GM18861 (cell line): Measurements from ENCODE around the gene CBLL2.
"Not testable (repeated sequence)": the region's sequence is repeated elsewhere in the genome, so short reads cannot be mapped to it uniquely, and the experiment has no call there.

Source experiments
- ATAC-seq: cut with Tn5 transposase; IDR thresholded peaks from one replicate; pipeline ENCODE4 v1.9.1; 2021; ENCODE audit not compliant: unreplicated experiment

CBLL2 gene, protein sequence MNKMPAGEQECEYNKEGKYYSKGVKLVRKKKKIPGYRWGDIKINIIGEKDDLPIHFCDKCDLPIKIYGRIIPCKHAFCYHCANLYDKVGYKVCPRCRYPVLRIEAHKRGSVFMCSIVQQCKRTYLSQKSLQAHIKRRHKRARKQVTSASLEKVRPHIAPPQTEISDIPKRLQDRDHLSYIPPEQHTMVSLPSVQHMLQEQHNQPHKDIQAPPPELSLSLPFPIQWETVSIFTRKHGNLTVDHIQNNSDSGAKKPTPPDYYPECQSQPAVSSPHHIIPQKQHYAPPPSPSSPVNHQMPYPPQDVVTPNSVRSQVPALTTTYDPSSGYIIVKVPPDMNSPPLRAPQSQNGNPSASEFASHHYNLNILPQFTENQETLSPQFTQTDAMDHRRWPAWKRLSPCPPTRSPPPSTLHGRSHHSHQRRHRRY

GRCh38 chrX:22272613-22273012, at the start of gene CBLL2:
TSS of gene CBLL2 (plus strand) at chrX:22272913. CDS start at chrX:22272992, 79 bp downstream.
- ATAC-seq, result no peak

DNA sequence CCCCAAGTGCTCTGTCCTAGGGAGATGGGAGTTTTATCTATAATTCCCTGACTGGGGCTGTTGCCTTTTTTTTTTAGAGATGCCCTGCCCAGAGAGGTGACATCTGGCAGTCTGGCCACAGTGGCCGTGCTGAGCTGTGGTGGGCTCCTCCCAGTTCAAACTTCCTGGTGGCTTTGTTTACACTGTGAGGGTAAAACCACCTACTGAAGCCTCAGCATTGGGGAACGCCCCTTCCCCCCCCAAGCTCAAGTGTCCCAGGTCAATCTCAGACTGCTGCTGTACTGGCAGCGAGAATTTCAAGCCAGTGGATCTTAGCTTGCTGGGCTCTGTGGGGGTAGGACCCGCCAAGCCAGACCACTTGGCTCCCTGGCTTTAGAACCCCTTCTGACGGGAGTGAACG, 38.3 kb upstream of the CBLL2 start:
- no peak for ATAC-seq

DNA sequence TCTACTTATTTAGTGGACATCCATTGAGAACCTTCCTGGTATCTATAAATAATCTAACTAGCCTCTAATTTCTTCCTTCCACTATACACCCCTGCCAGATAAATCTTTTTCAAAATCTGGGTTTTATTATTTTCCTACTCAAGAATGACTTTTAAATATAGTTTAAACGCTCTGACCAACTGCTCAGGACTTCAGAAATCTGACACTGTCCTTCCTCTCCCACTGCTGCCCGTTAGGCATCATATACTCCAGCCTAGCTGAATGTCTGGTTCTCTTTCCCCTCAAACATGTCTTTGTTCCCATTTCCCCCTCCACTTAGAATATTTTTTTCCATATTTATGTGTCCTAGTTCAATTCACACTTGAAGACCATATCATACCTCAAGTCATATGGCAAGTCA, 35.2 kb upstream of the CBLL2 start:
- no peak for ATAC-seq

DNA sequence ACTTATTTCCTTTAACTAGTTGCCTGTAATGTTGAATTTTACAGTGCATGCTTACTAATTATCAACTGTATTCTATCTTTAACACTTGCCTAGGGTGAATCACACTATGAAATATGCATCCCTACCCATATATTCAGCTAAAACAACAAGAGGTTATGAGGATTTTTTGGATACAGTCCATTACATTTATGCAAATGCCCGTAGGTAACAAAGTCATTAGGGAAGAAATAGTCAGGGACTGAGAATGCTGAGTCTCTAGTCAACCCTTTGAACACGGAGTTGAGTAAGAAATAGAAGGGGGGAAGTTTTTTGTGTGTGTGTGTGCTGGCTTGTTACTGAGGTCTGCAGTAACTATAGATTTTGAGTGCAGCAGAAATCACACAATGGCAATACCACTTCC, 26.1 kb upstream of the CBLL2 start:
- ATAC-seq, result no peak

GRCh38 chrX:22247169-22247568, 25.5 kb upstream of the CBLL2 start:
- no peak for ATAC-seq

GRCh38 chrX:22248401-22248800, 24.3 kb upstream of the CBLL2 start:
- no peak for ATAC-seq

- no peak for ATAC-seq
Measured at GRCh38 chrX:22249371-22249770, 23.3 kb upstream of the CBLL2 start.

DNA sequence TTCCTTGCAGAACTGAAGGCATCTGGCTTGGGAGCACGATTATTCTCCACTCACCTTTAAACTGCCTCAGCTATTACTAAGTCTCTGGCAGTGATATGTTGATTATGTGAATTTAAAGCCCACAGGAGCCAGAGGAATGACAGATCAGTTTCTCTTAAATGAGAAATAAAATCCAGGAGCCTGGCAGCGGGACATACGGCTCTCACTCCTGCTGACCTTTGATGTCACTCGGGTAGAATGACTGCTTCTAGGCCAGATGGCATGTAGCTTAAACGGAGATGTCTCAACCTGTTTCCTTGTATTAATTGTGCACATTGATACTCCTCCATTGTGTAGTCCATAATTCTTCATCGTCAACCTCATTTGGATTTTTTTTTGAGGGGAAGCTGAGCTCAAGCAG, 4.0 kb upstream of the CBLL2 start:
- no peak for ATAC-seq

DNA sequence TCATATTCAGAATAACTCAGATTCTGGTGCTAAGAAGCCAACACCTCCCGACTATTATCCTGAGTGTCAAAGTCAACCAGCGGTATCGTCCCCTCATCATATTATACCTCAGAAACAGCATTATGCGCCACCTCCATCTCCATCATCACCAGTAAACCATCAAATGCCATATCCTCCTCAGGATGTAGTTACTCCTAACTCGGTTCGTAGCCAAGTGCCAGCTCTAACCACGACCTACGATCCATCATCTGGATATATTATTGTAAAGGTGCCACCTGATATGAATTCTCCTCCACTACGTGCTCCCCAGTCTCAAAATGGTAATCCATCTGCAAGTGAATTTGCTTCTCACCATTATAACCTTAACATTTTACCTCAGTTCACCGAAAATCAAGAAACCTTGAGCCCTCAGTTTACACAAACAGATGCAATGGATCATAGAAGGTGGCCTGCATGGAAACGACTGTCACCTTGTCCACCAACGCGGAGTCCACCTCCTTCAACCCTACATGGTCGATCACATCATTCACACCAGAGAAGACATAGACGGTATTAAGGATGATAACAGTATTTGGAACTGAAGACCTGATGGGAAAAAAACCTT, 1.1 kb downstream of the CBLL2 start:
- ATAC-seq, result no peak

DNA sequence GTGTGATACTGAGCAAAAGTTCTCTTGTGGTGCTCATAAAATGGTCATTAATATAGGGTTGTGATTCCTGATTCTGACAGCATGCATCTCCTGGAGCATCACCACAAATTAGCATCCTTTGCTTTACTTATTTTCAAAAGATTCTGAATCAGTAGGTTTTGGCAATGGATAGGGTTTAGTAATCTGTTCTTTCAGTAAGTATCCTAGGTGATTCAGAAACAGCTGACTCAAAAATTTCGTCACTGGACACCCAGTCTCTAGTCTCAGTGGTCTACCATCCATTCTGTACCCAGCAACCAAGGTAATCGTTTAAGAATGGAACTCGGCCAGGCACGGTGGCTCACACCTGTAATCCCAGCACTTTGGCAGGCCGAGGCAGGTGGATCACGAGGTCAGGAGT, 4.1 kb downstream of the CBLL2 start:
- no peak for ATAC-seq

GRCh38 chrX:22278375-22278774, 5.7 kb downstream of the CBLL2 start:
- no peak for ATAC-seq

DNA sequence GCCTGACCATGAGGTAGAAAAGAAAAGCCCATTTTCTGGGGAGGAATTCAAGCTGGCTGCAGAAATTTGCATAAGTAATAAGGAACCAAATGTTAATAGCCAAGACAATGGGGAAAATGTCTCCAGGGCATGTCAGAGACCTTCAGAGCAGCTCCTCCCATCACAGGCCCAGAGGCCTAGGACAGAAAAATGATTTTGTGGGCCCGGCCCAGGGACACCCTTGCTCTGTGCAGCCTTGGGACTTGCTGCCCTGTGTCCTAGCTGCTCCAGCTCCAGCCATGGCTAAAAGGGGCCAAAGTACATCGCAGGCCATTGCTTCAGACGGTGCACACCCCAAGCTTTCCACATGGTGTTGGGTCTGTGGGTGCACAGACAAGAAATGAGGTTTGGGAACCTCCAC, 16.5 kb downstream of the CBLL2 start:
- not testable (repeated sequence) for ATAC-seq

DNA sequence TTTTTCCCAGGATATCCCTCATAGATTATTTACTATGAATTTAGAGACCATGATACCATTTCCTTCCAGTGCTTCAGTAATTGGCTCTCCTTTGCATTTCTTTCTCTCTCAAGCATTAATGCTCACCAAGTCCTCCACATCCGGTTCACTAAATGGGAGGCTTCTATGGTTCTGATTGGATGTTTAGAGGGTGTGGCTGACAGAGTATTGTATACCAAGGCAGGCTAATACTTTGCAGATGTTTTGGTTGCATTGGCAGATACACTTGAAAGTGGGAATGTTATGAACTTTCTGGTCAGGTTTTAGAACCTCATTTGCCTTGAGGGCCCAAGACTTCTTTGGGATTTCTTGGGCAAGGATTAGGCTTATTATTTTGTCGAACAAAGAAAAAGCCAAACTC, 24.2 kb downstream of the CBLL2 start:
- ATAC-seq, result no peak

DNA sequence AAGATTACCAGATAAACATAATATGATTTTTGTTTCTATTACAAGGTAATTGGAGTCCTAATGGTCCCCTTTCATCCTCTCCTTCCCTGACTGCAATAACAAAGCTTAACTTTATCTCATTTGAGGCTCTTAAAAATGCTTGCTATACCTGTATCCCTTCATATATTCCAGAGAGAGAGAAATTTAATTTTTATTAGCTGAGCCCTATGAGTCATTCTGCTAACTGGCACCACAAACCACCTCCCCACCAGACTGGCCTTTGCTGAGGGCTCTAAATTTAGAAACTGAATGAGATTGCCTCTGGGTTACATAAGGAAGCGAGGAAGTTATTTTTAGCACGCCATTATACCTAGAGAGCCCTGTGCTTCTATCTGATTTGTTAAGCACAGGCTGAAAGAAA, 27.4 kb downstream of the CBLL2 start:
- peak; percentile 70 for ATAC-seq

GRCh38 chrX:22310779-22311178, 38.1 kb downstream of the CBLL2 start:
- ATAC-seq, result no peak

DNA sequence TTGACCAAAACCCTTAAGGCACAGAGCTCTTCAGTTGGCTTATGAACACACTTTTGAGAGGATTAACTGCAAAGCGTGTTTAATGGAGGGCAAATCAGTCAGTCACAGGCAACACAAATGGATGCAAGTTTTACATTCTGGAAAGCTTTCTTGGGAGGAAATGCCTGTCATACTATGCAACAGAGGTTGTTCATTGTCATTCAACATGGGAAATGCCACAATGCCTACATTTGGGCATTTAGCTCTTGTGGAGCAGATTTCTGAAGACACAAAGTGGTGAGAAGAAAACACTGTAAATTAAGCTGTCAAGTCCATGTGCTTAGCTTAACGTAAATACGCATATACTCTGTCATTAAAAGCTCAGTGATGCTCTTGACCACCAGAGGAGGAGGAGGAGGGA, 41.1 kb downstream of the CBLL2 start:
- no peak for ATAC-seq

DNA sequence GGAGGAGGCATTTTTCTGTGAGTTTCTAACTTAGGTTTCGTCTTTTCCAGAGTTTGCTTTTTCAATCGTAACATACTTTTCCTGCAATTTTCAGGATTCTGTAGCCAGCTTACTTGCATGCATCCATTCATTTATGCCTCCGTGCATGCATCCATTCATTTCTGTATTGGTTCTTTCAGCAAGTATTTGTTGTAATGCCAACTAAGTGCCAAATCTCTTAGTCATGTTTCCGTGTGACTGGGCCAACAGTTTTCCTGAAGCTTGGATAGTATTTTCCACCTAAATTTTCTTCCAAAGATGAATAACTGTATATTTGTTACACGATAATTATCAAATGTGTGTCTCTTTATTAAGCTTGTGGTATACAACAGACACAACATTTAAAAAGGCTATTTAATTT, 41.5 kb downstream of the CBLL2 start:
- no peak for ATAC-seq

- ATAC-seq, result no peak
Measured at GRCh38 chrX:22314692-22315091, 42.0 kb downstream of the CBLL2 start.

DNA sequence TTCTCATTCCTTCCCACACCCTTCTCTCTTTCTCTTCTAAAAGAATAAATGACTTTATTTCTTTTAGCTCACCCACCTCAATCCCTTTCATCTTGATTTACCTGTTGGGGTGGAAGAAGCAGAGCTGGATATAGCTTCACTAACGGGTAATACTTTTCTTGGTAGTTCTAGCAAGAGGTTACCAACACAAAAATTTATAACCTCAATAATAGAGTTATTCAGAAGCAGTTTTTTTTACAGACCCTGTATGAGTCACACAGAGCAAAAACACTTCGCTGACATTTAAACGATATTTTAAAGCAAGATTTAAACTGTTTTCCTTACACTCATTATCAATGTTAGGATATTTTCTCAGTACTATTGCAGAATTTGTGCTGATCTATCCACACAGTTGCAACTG, 42.4 kb downstream of the CBLL2 start:
- no peak for ATAC-seq

DNA sequence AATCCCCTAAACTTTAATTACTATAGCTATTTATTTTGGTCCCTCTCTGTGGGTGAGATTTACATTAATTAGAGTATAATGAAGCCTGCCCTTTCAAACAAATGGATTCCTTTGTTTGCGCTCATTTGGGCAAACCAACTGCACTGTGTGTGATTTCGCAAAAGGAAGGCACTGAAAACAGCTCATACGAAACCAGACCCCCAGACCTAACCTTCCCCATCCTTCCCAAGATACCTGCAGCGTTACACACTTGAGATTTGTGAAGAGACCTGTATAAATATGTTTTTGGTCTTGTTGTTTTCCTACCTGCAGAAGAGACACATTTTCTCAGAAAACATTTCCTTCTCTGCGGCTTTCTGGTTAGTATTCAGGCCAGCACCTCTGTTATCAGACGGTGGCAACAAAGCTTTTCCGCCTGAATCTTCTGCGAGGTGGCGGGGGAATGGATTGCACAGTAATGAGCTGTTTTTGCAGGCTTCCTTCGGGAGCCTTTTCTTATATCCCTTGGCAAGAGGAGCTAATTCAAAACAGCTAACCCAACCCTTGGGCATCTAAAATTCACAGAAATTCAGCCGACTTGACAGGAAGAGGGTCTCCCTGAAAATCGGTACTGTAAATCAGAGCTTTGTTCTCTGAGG, 47.6 kb downstream of the CBLL2 start:
- no peak for ATAC-seq

DNA sequence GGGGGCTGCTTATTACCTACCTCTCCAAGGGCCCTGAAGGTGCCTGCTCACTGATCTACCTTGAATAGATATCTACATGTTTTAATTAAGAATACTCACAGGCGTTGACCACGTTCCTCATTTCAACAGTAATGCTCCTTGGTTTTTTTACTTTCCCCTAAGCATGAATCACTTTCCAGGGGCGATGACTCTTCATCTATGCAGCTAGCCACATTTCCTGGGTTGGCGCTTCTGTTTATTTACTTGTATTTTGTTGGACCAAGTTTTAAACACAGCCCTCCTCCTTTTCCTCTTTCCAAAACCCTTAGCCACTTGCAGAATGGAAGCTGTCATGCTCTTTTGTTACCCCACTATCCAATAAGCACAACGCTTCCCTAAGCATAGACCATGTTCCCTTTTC, 50.8 kb downstream of the CBLL2 start:
- no peak for ATAC-seq
